Liver (tissue), 3 donors: ENCODE measurements around the gene MAN2A2.

ENCODE experiments used
- GABPA ChIP-seq, 2 donors: IDR thresholded peaks in 1 of 2; conservative IDR thresholded peaks in 1 of 2; 2 replicates each; pipeline ENCODE4 v1.6.1; 2016; ENCODE audit warnings: antibody characterized with exemption in 2 of 2, mild to moderate bottlenecking in 1 of 2, moderate library complexity in 1 of 2
- MAX ChIP-seq: IDR thresholded peaks from 2 replicates; pipeline ENCODE4 v1.6.1; 2016; ENCODE audit warnings: antibody characterized with exemption
- RXRA ChIP-seq, 2 donors: IDR thresholded peaks; 2 replicates each; pipeline ENCODE4 v1.6.1; 2017 to 2018; ENCODE audit warnings: antibody characterized with exemption in 2 of 2, mild to moderate bottlenecking in 1 of 2
- YY1 ChIP-seq: IDR thresholded peaks from 2 replicates; pipeline ENCODE4 v1.6.1; 2016; ENCODE audit warnings: antibody characterized with exemption, mild to moderate bottlenecking
- TF ChIP-seq, protein P1 (sequence below): fragments of 150-350 bp; IDR thresholded peaks from 2 replicates; pipeline ENCODE4 v1.5.1; 2017; ENCODE audit warnings: improper control_type of control experiment, low read depth, low read length; ENCODE audit not compliant: missing input control
- donor health status: healthy.
- donor health status: healthy.

GRCh38 chr15:90914305-90915080 is 11.4 kb downstream of the MAN2A2 start:
- TF ChIP-seq, protein P1, sequence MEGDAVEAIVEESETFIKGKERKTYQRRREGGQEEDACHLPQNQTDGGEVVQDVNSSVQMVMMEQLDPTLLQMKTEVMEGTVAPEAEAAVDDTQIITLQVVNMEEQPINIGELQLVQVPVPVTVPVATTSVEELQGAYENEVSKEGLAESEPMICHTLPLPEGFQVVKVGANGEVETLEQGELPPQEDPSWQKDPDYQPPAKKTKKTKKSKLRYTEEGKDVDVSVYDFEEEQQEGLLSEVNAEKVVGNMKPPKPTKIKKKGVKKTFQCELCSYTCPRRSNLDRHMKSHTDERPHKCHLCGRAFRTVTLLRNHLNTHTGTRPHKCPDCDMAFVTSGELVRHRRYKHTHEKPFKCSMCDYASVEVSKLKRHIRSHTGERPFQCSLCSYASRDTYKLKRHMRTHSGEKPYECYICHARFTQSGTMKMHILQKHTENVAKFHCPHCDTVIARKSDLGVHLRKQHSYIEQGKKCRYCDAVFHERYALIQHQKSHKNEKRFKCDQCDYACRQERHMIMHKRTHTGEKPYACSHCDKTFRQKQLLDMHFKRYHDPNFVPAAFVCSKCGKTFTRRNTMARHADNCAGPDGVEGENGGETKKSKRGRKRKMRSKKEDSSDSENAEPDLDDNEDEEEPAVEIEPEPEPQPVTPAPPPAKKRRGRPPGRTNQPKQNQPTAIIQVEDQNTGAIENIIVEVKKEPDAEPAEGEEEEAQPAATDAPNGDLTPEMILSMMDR = no peak
- TF ChIP-seq GABPA (IDR thresholded peaks at IDR 0.05 in 1 of 2, conservative IDR thresholded peaks at IDR 0.05 in 1 of 2) = no peak
- TF ChIP-seq MAX = no peak
- TF ChIP-seq YY1 = no peak
- no peak for TF ChIP-seq RXRA (IDR thresholded peaks at IDR 0.05)
